Erythroblast (primary cell): ENCODE measurements around the gene EIF6.

Experiments
- GATA1 ChIP-seq: IDR thresholded peaks from 2 replicates; pipeline ENCODE4 v1.6.1; 2011; ENCODE audit warnings: low read depth, mild to moderate bottlenecking, control low read depth, low read length, moderate library complexity
- POLR2A ChIP-seq: IDR thresholded peaks from 2 replicates; pipeline ENCODE4 v1.6.1; 2011; ENCODE audit warnings: mild to moderate bottlenecking, low read length

GRCh38 chr20:35274172-35275092 lies 10.1 kb downstream of the EIF6 start:
- TF ChIP-seq POLR2A (no peak), GATA1 (no peak)
